Superior temporal gyrus (tissue), 1 donor: ENCODE results near the gene MED10.
"Not testable (repeated sequence)": the region's sequence is repeated elsewhere in the genome, so short reads cannot be mapped to it uniquely, and the experiment has no call there.

Source experiments
- DNase-seq: peaks from one replicate; pipeline ENCODE4 v3.0.0-alpha.2; 2016; ENCODE audit errors: extremely low spot score

Gene MED10

DNA sequence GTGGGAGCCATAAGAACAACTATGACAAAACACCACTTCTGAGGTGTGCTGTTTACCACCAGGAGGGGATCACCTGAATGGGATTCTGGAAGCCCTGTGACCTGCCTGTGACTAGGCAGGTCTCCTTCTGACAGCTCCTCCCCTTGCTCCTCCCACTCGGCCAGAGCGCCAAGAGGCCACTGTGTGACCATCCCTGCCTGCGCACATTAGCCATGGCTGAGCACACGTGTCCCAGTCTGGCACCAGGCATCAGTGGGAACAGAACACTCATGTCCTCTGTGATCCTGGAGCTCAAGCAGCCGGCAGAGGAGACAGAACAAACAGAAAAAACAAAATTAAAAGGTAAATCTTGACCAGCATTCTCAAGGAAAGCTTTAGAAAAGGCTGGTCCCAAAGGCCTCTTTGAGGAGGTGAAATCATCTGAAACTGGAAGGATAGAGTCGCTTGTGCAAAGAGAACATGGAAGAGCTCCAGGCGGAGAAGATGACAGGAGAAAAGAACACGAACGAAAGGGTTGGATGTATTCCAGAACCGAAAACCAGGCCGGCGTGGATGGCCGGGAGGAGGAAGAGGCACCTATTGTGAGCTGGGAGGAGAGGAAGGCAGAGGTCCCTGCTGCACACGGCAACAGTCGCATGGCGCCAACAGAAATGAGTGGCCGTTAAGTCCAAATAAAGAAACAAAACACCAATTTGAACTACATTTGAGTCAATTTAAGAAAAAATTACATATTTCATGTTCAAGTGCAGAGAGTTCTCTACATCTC is 5.1 kb downstream of the MED10 start:
- DNase-seq: no peak

DNA sequence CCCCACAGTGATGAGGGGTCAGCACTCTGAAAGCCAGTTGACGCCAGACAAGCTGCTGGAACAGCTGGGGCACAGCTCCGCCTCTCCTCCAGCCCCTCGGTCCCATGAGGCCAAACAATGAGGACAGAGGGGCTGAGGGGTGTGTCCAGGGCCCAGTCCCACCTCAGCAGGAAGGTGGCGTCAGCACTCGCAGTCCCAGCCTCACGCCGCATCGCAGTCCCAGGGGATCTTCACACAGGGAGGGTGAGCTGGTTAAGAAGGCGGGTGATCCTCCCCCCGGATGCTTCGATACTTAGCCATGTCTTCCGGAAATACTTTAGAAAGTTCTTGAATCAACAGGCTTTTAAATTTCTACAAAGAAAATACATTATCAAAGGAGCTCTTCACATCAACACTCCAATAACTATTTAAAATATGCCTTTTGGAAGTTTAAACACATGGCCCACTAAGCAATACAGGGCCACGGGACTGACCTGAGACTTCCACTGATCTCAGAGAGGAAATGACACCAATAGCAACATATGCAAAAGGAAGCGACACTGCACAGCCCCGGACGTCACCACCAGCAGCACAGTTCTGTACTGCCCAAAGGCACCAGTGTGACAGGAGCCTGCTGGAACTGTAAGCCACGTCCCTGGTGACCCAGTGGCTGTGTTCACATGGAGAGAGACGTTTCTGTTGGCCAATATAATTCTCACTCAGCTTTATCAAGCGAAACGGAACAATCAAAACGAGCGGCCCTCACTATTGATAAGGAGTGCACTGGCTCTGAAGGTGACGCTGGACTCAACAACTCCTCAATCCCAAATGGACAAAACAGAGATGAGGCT is 5.9 kb downstream of the MED10 start:
- no peak for DNase-seq

DNA sequence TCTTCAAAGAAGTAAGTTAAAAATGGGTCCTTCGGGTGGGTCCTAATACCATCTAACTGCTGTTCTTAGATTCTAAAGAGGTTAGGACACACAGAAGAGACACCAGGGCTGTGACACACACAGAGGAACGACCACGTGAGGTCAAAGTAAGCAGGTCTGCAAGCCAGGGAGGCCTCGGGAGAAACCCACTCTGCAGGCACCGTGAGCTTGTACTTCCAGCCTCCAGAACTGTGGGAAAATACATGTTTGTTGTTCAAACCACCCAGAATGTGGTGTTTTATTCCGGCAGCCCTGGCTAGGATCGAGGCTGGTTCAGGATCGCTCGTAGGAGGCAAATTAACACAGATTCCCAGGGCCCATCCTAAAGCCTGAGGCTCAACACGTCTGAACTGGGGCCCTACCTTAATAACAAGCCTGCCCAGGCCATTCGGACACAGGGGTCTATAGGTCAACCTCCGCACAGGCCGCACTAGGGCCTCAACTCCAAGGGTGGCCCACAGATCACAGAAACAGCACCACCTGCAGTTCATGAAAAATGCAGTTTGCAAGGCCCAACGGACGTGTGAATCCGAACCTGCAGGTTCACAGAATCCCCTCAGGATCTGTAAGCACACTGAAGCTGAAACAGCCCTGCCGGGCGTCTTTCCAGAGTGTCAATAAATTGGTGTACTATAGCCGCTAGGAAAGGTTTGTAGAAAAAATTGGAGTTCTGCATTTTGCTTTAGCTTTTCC is 7.1 kb downstream of the MED10 start:
- no peak for DNase-seq

DNA sequence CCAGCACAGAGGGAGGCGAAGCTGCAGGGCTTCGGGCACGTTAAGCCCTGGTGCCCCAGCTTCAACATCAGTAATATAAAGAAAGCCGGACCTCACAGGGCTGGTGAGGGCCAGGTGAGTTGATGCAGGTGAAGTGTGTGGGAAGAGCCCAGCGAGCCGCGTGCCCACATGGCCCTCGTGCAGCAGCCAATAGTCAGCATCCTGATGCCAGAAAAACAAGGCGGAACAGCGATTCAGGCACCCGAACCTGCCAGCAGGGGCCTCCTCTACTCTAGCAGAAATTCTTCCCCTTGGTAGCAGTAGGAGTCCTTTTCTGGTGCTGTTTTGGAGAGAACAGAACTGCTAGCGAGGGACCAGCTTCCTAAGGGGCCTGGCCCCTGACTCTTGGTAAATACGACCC is 7.8 kb downstream of the MED10 start:
- DNase-seq: no peak

DNA sequence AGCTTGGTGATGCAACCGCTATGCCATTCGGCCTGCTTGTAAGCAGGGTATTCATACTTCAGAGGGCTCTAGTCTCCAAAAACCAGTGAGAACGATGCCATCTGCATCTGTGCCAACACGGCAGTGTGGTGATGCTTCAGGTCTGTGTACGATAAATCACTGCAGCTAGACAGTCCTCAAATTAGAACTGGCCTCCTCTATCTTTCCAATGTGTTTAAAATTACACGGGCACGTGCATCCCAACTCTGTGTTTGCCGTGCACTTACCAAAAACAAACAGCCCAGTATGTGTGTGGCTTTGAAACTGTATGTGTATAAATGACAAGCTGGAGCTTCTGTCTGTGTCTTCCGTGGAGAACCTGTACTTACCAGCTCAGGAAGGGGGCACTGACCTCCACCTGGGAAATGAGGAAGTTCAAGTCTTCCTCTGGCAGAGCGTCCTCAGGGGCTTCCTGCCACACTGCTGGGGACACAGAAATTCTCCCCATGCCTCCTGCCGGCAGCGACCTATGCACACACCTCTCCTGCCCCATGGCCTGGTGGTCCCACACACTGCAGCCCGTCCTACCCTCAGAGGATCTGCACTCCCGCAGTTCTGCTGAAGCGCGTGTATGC is 12.3 kb downstream of the MED10 start:
- no peak for DNase-seq

DNA sequence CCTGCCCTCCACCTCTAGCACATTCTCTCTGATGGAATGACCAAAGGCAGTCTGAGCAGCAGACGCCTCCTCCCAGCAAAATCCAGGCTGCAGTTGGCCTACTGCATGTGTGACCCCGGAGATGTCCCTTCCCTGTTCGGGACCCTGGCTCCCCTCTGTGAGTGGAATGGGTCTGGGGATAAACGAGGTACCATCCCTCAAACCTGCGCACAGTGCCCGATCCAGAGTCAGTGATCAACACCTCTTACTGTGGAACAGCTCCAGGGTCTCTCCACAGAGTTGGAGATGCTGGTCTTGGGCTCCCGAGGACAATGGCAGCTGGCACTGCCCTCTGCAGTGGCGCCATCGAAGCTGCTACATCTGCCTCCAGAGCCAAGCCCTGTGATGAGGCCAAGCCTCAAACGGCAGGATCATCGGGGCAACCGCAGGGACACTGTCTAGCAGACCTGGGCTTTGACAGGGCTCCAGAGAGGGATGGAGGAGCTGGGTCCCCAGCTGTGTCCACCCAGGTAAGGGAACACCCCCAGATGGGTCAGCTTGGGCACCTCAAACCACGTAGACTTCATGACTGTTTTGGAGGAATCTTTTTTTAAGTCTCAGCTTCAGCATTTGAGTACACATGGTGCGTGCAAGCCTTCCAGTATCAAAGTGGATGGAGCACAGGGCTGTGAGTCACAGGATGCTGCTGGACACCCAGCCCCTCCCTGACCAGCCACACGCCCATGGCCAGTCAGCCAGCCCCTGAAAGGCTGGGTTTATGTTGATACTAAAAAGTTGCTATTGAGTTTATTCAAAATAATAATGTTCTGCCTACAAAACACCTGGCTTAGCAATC is 13.0 kb downstream of the MED10 start:
- DNase-seq: no peak

DNA sequence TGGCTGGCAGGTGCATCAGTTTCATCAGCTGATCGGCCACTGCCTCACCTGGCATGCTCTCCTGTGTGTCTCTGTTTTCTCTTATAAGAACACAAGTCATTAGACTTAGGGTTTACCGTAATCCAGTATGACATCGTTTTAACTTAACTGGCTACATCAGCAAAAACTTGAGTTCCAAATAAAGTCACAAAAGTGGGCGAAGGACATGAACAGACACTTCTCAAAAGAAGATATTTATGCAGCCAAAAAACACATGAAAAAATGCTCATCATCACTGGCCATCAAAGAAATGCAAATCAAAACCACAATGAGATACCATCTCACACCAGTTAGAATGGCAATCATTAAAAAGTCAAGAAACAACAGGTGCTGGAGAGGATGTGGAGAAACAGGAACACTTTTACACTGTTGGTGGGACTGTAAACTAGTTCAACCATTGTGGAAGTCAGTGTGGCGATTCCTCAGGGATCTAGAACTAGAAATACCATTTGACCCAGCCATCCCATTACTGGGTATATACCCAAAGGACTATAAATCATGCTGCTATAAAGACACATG is 14.8 kb downstream of the MED10 start:
- DNase-seq: not testable (repeated sequence)

DNA sequence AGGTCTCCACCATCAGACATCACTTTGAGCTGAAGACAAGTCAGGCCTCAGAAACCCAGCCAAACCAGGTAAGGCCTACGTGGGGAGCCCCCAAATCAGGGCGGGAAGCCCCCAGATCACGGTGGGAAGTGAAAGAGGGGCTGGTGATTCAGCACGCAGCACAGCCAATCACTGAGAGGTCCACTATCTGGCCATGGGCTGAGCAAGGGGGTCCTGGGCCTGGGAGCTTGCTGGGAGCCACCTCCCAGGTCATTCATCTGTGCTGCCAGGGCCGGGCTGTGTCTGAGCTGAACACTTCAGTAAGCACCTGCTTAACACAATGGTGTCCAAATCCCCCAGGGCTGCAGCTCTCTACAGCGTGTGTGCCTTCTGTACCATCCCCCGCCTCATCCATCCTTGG is 15.5 kb downstream of the MED10 start:
- DNase-seq: no peak

DNA sequence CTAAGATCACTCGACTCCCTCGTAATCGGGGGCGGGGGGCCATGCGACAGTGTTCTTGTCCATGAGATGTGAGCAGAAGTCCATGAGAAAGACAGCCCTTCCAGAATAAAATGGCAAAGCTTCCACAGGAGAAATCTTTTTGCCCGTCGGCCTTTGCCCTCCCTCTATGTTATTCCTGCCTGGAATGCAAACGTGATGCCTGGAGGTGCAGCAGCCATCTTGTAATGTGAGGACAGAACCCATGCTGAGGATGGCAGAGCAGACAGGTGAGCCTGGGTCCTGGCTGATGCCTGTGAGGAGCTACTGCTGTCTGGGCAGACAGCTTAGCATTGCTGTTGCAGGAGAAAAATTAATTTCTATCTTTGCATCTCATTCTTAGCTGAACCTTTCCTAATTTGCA is 17.2 kb downstream of the MED10 start:
- DNase-seq: no peak

DNA sequence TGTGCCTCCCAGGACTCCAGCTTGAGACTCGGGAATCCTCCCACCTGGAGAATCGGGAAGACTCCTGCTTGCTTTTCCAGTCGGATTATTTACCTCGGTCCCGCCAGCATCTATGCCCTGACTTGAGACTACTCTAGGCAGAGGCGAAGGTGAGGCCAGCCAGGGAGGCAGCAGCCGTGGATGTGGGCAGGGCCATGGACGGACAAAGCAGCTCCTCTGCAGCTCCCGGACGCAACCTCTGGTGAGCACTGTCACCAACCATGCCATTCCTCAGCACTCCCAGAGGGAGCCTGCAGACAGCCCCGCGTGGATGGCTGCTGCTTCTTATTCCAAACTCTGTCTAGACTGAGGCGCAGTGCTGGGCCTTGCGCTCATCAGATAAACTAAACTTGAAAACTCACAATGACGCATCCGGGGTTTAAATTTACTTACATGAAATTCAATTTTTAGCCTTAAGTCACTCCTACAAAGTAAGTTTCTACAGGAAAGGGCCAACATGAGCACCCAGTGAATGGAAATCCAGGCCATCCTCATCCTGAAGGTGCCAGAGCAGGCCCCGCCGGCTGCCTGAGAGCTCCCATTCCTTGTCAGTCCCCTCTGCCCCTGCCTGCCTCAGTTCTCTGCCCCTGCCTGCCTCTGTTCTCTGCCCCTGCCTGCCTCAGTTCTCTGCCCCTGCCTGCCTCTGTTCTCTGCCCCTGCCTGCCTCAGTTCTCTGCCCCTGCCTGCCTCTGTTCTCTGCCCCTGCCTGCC is 17.8 kb downstream of the MED10 start:
- no peak for DNase-seq

DNA sequence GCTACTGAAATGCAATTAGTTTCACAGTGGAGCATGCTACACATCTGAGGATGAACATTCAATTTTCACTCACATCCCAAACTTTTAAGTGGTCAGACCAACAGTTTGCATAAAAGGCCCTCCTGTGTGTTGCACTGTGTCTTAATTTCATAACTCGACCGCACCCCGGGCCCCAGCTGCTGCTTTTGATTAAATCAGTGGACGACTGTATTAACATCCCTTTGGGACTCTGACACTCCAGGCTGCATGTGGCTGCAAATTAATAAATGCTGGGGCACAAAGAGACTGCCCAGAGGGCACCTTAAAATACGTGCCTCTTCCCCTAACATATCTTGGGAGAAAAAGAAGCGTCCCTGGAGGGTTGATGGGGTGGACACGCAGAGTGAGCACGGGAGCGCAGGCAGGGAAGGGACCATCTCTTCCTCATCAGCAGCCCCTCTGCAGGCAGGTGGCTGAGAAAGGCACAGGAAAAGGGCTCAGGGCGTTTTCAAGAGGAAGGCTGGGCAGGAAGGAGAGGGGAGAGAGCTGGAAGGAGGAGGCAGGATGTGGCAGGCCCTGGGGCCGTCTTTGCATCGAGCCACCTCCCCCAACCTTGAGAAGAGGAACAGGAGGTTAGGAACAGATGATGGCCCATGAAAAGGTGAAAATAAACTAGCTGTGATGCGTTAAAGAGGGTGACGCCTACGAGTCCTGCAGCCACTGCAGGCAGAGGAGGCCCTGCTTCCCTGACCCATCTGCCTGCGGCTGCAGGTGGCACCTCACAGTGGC is 18.6 kb downstream of the MED10 start:
- DNase-seq: no peak

DNA sequence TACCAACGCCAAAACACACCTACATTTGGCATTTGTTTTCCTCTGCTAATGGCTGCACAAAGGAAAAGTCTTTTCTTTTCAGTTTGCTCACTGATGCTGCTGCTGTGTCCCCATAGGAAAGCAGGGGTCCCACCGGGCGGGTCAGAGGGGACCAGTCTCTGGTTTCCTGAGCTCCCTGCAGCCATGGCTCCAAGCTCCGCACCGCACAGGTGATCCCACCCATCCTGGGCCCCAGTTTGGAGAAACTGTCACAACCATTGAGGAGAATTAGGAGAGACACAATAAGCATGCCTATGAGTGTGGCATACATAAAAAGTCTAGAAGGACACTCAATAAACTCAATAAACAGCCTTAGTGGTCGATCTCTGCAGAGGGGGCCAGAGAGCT is 19.9 kb downstream of the MED10 start:
- no peak for DNase-seq

DNA sequence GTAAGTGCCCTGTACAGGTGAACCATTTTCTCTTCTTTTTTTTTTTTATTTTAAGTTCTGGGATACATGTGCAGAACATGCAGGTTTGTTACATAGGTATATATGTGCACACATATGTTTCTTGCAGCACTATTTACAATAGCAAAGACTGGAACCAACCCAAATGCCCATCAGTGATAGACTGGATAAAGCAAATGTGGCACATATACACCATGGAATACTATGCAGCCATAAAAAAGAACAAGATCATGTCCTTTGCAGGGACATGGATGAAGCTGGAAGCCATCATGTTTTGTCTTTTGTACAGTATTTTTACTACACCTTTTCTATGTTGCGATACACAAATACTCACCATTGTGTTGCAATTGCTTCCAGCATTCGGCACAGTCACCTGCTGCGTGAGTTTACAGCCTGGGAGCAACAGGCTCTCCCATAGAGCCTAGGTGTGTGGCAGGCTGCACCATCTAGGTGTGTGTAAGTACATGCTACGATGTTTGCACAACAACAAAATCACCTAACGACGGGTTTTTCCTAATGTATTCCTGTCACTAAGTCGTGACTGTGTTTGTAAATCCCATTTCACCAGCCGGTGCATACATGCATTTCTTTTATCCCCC is 20.4 kb downstream of the MED10 start:
- DNase-seq: not testable (repeated sequence)

DNA sequence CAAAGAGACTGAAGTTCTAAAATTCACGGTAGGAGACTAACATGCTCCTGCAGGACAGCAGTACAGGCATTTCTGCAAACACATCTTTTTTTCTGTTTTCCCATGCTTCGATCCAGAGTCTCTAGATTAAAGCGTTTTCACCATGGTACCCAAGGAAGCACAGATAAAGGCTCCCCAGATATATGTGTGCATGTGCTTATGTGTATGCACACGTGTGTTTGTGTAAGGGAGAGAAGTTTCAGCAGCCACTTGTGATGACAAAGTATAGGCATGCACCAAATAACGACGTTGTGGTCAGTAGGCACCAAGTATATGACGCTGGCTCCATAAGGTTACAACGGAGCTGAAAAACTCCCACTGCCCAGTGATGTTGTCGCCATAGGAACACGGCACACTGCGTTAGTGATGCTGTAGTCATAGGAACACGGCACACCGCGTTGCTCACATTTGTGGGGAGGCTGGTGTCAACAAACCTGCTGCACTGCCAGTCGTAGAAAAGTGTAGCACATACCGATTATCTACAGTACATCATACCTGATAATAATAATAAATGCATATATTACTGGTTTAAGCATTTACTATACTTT is 21.7 kb downstream of the MED10 start:
- DNase-seq: no peak

DNA sequence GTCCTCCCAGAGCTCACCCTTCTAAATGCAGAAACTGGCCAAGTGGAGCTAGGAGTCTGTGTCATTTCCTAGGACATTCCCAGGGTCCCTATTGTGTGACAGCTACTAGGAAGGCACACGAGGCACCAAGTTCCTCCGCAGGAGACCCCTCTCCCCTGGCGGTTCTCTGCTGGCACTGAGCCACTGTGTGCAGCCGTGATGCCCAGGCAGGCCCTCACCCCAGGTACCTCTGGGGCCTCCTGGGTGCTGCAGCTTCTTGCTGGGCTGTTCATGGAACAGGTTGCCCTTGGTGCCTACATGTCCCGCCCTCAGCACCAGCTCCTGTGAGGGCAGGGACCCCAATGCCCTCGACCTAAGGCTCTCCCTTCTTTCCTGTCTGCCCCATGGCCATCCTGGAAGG is 23.1 kb downstream of the MED10 start:
- no peak for DNase-seq

DNA sequence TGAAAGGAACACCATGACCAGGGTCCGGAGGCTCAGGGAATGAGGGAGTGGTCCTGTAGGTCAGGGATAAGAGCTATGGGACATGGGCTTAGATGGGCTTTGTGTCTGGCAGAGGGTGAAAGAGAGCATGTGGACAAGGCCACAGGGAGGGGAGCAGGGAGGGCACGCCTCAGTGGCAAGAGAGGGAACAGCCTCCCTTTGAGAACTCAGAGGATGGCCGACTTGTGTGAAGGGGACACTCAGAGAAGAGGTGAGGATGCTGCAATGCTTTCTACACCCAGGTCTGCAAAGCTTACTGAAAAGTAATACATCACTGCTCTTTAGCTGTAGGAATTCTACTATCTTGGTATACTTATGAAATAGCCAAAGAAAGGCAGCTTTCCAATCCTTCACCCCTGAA is 23.5 kb downstream of the MED10 start:
- DNase-seq: no peak

DNA sequence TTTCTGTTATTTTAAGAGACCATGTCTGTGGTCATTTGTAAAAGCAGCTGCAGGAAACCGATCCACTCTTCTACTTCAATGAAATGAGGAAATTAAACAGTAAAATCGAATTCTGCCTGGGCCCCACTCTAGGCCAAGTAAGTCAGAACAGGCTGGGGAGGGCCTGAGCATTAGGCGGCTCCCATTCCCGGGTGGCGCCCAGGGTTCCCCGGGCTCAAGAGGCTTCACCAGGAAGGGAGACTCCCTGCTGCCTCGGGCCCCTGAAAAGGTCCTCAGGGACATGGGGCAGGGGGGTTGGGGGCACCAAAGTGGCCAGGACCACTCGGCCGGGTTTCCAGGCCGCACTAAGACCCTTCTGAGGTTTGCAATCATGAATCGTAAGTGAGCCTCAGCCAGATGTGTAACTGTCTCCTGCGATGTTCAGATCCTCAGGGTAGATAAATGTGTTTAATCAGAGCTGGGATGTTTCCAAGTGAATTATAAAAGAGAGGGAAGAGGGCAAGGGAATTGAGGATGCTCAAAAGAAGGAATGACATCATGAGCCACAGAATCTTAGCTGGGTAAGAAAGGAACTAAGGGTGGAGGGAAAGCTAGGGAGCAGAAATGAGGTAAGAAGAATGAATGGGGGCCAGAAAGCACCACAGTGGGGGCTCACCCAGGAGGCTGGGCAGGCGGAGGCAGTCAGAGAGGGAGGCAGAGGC is 24.6 kb downstream of the MED10 start:
- no peak for DNase-seq
